ENCODE measurements around the gene TTC1. TPM values are rescaled to one million over a fixed set of nuclear protein-coding genes. Genes with fewer than 3 reads are reported as not detected.
A peak's percentile ranks its signal among the peaks of the same experiment; 100 is the strongest.

Gene TTC1
- total and polyA plus RNA-seq, 9 of the 15 experiments (the other 6 are each of a cell fraction or from before 2014, with no cell fraction given) = 51.9 to 173 (median 87.7) TPM

DNA sequence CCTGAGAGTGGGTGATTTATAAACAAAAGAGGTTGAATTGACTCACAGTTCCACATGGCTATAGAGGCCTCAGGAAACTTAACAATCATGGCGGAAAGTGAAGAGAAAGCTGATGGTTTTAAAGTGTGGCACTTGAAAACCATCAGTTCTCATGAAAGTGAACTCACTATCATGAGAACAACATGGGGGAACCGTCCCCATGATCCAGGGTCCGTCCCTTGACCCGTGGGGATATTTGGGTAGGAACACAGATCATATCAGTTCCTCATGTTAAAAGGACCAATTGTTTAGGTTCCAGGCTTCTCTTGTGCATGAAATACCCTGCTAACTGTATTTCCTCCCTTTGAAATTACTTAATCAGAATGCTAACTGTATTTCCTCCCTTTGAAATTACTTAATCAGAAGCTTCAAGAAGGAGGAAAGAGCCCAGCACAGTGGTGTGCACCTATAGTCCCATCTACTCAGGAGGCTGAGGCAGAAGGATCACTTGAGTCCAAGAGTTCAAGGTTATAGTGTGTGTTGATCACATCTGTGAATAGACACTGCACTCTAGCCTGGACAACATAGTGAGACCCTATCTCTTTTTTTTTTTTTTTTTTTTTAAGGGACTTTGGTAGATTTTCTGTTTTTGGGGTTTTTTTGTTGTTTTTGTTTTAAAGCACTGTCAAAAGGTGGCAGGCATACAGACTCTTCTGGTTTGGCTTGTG is 24.8 kb downstream of the TTC1 start:
- Histone ChIP-seq H3K9me3 (replicated peaks; ENCODE audit: control insufficient read depth, insufficient read depth, low read depth, low read length) (no peaks in the 10 kb centered on the region), H3K9ac (ENCODE audit: insufficient read depth in 1 of 2, low read depth in 2 of 2, low read length in 2 of 2) (no peak overlapping the region), H3K36me3 (ENCODE audit: control insufficient read depth, insufficient read depth, low read length) (peaks cover 59% of the 10 kb centered on the region), H3K9me1 (ENCODE audit: control insufficient read depth, insufficient read depth, low read length) (no peaks in the 10 kb centered on the region), H3K4me1 (replicated peaks in 1 of 2; ENCODE audit: control insufficient read depth in 2 of 2, insufficient read depth in 2 of 2, low read length in 2 of 2) (no peaks in the 10 kb centered on the region), H4K20me1 (replicated peaks; ENCODE audit: control insufficient read depth, insufficient read depth, low read length) (no peaks in the 10 kb centered on the region), H3K4me3 (no peak overlapping the region), H3K79me2 (ENCODE audit: control insufficient read depth, insufficient read depth, low read length) (no peaks in the 10 kb centered on the region), H3K27ac (ENCODE audit: extremely low read depth, low read depth, low read length) (no peak overlapping the region), H3K4me2 (ENCODE audit: insufficient read depth, low read length) (no peak overlapping the region), H2AFZ (ENCODE audit: low read depth, low read length) (no peak overlapping the region), H3K27me3 (ENCODE audit: control insufficient read depth in 2 of 2, insufficient read depth in 2 of 2, low read length in 2 of 2) (no peaks in the 10 kb centered on the region)
- ChIA-PET CTCF (ENCODE audit: low intra/inter-chr PET ratio) (no interaction called here), POLR2A (interaction anchor here (1.0 kb wide), 1 partner anchor 12 kb away, joined by 3 read pairs; no protein-coding TSS in a partner anchor)
- FAIRE-seq = no peak
- no peak for ATAC-seq
- 91% methylated on average over 4 of the region's 4 CpGs for WGBS (ENCODE audit: insufficient coverage, low coverage, missing lambda C conversion rate)
- TF ChIP-seq MED1 (CRISPR knock-in tag; IDR thresholded peaks at IDR 0.05; ENCODE audit: borderline replicate concordance) = no peak
- peak; percentile 87 for TF ChIP-seq ZNF121 (CRISPR knock-in tag; conservative IDR thresholded peaks at IDR 0.05)
- TF ChIP-seq, protein P1, sequence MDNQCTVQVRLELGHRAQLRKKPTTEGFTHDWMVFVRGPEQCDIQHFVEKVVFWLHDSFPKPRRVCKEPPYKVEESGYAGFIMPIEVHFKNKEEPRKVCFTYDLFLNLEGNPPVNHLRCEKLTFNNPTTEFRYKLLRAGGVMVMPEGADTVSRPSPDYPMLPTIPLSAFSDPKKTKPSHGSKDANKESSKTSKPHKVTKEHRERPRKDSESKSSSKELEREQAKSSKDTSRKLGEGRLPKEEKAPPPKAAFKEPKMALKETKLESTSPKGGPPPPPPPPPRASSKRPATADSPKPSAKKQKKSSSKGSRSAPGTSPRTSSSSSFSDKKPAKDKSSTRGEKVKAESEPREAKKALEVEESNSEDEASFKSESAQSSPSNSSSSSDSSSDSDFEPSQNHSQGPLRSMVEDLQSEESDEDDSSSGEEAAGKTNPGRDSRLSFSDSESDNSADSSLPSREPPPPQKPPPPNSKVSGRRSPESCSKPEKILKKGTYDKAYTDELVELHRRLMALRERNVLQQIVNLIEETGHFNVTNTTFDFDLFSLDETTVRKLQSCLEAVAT (IDR thresholded peaks at IDR 0.05) = no peak
- TF ChIP-seq RBM25 (IDR thresholded peaks at IDR 0.05; ENCODE audit: low read depth, low read length, severe bottlenecking) = peak; percentile 24
- no peak for DNase-seq (ENCODE audit: extremely low read depth in 1 of 4, low spot score in 3 of 4)
- intact Hi-C loops (cut with micrococcal nuclease) (no loop called here), in situ Hi-C loops (cut with MboI) (no loop called here)
- no TSS peak for BruUV-seq (replicated peaks)

All from K562 (cell line).